Measurements from ENCODE around the gene PI16.

- no peak for TF ChIP-seq POLR2A (IDR thresholded peaks at IDR 0.05; ENCODE audit: low read depth, low read length)
- TF ChIP-seq, protein P1, sequence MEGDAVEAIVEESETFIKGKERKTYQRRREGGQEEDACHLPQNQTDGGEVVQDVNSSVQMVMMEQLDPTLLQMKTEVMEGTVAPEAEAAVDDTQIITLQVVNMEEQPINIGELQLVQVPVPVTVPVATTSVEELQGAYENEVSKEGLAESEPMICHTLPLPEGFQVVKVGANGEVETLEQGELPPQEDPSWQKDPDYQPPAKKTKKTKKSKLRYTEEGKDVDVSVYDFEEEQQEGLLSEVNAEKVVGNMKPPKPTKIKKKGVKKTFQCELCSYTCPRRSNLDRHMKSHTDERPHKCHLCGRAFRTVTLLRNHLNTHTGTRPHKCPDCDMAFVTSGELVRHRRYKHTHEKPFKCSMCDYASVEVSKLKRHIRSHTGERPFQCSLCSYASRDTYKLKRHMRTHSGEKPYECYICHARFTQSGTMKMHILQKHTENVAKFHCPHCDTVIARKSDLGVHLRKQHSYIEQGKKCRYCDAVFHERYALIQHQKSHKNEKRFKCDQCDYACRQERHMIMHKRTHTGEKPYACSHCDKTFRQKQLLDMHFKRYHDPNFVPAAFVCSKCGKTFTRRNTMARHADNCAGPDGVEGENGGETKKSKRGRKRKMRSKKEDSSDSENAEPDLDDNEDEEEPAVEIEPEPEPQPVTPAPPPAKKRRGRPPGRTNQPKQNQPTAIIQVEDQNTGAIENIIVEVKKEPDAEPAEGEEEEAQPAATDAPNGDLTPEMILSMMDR (IDR thresholded peaks at IDR 0.05; ENCODE audit: extremely low read depth in 1 of 2, insufficient read depth in 1 of 2, low read depth in 1 of 2, low read length in 2 of 2): no peak
Observed at GRCh38 chr6:36973190-36973589, 18.7 kb downstream of the PI16 start.
